Central memory CD8-positive, alpha-beta T cell (primary cell): ENCODE measurements around the gene ENG.

Source experiments
- ATAC-seq: fragments of 150-1000 bp; cut with Tn5 transposase; replicated peaks from 2 replicates; pipeline ENCODE4 v1.10.0; 2022; ENCODE audit warnings: mild to moderate bottlenecking, moderate FRiP score, moderate number of reproducible peaks; ENCODE audit not compliant: poor library complexity, severe bottlenecking; ENCODE audit errors: extremely low read depth
- DNase-seq, 2 donors: peaks; one replicate each; pipeline ENCODE4 v3.0.0; 2021; ENCODE audit warnings: low spot score in 2 of 2
- H3K27ac Mint-ChIP-seq: one replicate; pipeline ENCODE4 v1.8.0; 2022; ENCODE audit warnings: low read depth, mild to moderate bottlenecking, moderate library complexity, mixed read lengths
- H3K27me3 Mint-ChIP-seq: one replicate; pipeline ENCODE4 v1.8.0; 2022; ENCODE audit warnings: mixed read lengths
- H3K36me3 Mint-ChIP-seq: one replicate; pipeline ENCODE4 v1.8.0; 2022; ENCODE audit warnings: mild to moderate bottlenecking, moderate library complexity, mixed read lengths; ENCODE audit not compliant: insufficient read depth
- H3K4me1 Mint-ChIP-seq: one replicate; pipeline ENCODE4 v1.8.0; 2022; ENCODE audit warnings: mixed read lengths
- H3K4me3 Mint-ChIP-seq: one replicate; pipeline ENCODE4 v1.8.0; 2022; ENCODE audit warnings: mild to moderate bottlenecking, moderate library complexity, mixed read lengths
- H3K9me3 Mint-ChIP-seq: one replicate; pipeline ENCODE4 v1.8.0; 2022; ENCODE audit warnings: mixed read lengths

ENG gene

DNA sequence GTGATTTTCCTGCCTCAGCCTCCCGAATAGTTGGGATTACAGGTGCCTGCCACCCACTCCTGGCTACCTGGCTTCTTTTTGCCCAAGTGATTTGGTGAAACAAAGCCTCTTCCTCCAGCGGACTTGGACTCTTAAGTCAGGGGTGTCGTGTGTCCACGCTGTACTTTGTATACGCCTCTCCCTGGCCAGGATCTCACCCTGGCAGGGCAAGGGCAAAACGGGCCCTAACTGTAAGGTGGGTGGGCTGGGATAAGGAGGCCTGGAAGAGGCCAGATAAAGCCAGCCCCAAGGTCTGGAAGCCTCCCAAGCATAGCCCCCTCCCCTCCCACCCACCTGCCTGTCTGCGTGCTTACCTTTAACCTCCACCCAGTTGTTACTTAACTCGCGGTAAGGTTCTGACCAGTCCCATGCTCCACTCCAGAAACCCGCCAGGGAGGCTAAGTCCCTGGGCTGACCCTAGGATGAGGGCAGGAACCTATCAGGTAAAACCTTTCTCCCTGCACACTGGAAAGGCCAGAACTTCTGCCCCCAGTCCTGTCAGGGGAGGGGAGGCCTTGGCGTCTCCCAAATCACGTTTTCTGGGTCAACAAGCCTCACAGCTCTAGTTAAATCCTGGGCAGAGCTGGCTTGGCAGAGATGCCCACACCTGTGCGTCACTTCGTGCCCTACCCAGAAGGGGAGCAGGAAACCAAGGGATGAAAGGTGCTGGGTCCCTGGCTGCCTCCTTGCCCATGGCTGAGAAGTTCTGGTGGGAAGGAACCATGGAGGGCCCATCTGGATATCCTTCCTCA is 60.3 kb downstream of the ENG start:
- peaks cover 42% of the 10 kb centered on the region for H3K36me3 Mint-ChIP-seq
- ATAC-seq, result no peak
- DNase-seq, result no peak
- H3K27ac Mint-ChIP-seq, result no peak overlapping the region
- peaks cover 23% of the 10 kb centered on the region for H3K4me1 Mint-ChIP-seq
- no peak overlapping the region for H3K4me3 Mint-ChIP-seq
- H3K27me3 Mint-ChIP-seq, result no peaks in the 10 kb centered on the region
- H3K9me3 Mint-ChIP-seq, result no peaks in the 10 kb centered on the region

DNA sequence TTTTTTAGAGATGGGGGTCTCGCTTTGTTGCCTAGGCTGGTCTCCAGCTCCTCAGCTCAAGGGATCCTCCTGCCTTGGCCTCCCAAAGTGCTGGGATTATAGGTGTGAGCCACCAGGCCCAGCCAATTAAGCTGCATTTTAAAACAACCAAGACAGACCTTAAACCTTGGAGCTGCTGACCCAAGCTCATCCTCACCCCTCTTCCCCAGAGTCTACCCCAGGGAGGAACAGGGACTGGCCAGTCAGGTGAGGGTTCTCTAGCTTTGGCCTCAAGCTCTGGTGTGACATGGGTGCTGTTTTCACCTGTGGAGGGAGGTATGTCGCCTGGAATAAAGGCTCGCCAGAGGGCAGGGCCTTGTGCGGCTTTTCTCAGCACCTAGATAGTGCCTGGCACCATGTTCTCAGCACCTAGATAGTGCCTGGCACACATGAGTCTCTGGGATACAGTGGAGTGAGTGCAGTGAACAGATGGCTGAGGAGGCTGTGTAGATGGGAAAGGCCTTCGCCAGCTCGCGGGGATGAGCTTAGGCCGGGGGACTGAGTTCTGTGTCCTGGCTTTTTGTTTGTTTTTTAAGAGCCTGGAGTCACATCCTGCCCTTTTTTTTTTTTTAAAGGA is 61.3 kb downstream of the ENG start:
- Mint-ChIP-seq H3K4me1 (peaks cover 23% of the 10 kb centered on the region), H3K27ac (no peak overlapping the region), H3K36me3 (peaks cover 49% of the 10 kb centered on the region), H3K9me3 (no peaks in the 10 kb centered on the region), H3K4me3 (no peak overlapping the region), H3K27me3 (no peaks in the 10 kb centered on the region)
- DNase-seq (no peak), ATAC-seq (no peak)

DNA sequence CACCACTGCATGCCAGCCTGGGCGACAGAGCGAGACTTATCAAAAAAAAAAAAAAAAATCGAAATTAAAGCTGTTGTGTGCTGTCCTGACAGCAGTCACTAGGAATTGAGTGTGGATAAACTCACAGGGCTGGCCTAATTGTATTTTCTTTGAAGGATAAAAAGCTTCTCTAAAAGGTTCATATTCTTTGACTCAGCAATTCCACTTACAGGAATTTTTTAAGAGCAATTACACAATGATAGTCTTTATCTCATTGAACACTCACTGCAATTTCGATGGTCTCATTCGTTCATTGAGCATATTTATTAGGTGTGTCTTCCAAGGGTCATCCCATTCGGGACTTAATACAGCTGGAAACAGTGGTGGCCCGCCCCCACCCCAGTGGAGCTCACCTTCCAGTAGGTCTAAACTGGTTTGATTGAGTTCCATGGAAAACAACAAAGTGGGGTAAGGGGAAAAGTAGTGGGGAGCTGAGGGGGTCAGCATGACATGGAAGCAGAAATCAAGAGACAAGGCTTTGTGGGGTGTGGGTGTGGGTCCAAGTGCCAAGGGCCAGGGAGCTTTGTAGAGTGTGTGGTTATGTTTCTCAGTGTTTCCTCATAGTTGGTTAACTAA is 61.9 kb downstream of the ENG start:
- Mint-ChIP-seq H3K4me1 (peaks cover 28% of the 10 kb centered on the region), H3K27ac (no peak overlapping the region), H3K36me3 (peaks cover 53% of the 10 kb centered on the region), H3K27me3 (no peaks in the 10 kb centered on the region), H3K9me3 (no peaks in the 10 kb centered on the region), H3K4me3 (no peak overlapping the region)
- DNase-seq, result no peak
- no peak for ATAC-seq

DNA sequence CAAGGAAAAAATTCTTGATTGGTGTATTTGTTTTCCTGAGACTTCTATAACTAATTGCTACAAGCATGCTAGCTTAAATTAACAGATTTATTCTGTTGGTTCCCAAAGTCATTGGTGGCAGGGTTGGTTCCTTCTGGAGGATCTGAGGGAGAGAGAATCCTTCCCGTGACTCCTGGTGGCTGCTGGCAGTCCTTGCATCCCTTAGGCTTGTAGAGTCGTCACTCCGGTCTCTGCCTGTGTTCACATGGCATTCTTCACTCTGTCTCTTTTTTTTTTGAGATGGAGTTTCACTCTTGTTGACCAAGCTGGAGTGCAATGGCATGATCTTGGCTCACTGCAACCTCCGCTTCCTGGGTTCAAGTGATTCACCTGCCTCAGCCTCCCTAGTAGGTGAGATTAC is 63.4 kb downstream of the ENG start:
- DNase-seq, result no peak
- Mint-ChIP-seq H3K27ac (no peak overlapping the region), H3K36me3 (peaks cover 63% of the 10 kb centered on the region), H3K27me3 (no peaks in the 10 kb centered on the region), H3K4me3 (no peak overlapping the region), H3K9me3 (no peaks in the 10 kb centered on the region), H3K4me1 (peaks cover 29% of the 10 kb centered on the region)
- no peak for ATAC-seq

DNA sequence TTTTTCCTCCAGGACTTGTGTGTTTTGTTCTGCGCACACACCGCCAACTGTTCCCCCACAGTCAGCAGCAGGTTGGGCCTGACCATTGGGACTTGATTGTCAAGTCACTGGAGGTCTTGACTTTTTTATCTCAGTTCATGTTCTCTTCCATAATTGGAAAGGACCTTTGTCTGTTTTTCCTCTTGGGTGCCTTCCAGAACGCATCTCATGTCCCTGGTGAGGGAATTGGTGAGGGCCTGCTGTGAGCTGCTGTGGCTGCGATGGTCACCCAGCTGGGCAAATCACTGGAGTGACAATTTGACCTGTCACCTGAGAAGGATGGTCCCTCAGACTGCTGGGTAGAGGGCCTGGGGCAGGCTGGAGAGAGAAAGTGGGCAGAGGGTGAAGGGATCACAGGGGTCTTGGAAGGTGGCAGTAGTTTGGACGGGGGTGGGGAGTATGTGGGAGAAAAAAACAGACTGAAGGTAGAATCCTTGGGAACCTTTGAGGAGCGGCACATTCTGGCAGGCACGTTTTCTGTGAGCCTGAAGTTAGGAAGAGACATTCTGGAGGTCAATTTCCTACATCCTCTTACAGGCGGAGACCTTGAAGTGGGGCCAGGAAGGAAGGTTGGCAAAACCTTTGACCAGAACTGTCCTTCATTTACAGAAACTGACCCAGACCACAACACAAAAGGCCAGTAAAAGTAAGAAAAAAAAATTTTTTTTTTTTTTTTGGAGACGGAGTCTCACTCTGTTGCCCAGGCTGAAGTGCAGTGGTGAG is 64.2 kb downstream of the ENG start:
- Mint-ChIP-seq H3K4me1 (peaks cover 27% of the 10 kb centered on the region), H3K4me3 (no peak overlapping the region), H3K27me3 (no peaks in the 10 kb centered on the region), H3K9me3 (no peaks in the 10 kb centered on the region), H3K27ac (no peak overlapping the region), H3K36me3 (peaks cover 67% of the 10 kb centered on the region)
- no peak for ATAC-seq
- DNase-seq, result no peak

DNA sequence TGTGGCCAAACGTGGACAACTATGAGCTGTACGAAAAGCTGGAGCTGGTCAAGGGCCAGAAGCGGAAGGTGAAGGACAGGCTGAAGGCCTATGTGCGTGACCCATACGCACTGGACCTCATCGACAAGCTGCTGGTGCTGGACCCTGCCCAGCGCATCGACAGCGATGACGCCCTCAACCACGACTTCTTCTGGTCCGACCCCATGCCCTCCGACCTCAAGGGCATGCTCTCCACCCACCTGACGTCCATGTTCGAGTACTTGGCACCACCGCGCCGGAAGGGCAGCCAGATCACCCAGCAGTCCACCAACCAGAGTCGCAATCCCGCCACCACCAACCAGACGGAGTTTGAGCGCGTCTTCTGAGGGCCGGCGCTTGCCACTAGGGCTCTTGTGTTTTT is 65.3 kb downstream of the ENG start:
- Mint-ChIP-seq H3K9me3 (no peaks in the 10 kb centered on the region), H3K4me1 (peaks cover 35% of the 10 kb centered on the region), H3K27ac (no peak overlapping the region), H3K36me3 (peaks cover 69% of the 10 kb centered on the region), H3K4me3 (peak overlapping the region; percentile 27), H3K27me3 (no peaks in the 10 kb centered on the region)
- ATAC-seq (no peak), DNase-seq (no peak)

DNA sequence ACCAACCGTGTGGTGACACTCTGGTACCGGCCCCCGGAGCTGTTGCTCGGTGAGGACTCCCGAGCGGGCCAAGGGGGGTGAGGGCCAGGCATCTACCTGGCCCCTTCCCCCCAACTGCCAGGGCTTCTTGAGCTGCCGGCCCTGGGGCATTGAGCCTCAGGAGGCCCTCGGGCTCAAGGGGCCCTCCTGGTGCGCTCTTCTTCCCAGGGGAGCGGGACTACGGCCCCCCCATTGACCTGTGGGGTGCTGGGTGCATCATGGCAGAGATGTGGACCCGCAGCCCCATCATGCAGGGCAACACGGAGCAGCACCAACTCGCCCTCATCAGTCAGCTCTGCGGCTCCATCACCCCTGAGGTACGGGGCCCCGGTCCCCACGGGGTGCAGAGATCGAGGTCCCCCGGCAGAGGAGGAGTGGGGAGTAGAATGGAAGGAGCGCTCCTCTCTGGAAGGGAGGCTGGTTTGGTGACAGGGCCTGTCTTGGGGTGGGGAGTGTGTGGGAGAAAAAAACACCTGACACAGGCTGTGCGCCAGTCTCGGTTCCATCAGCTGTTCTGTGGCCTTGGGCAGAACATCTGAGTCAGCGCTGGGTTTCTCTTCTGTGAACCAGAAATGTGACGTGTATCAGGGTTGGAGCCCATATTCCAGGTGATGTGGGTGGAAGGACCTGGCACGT is 66.0 kb downstream of the ENG start:
- Mint-ChIP-seq H3K4me1 (peaks cover 42% of the 10 kb centered on the region), H3K4me3 (no peak overlapping the region), H3K36me3 (peaks cover 69% of the 10 kb centered on the region), H3K27me3 (no peaks in the 10 kb centered on the region), H3K27ac (no peak overlapping the region), H3K9me3 (no peaks in the 10 kb centered on the region)
- ATAC-seq (no peak), DNase-seq (no peak)

DNA sequence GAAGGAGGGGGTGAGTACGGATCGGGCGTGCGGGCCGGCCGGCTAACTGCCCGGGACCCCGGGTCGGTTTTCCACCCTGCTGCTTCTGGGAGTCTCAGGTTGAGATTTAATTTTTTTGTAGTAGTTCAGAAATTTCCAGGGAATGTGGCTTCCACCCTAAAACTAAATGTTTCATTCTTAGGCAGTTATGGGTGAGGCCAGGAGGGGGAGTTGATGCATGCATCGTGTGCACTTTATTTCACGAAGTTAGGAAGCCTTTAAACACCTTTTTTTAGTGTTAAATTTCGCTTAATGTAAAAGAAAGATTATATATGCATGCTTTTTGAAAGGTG is 67.7 kb downstream of the ENG start:
- H3K4me1 Mint-ChIP-seq, result peaks cover 51% of the 10 kb centered on the region
- H3K27me3 Mint-ChIP-seq, result no peaks in the 10 kb centered on the region
- peaks cover 62% of the 10 kb centered on the region for H3K36me3 Mint-ChIP-seq
- H3K4me3 Mint-ChIP-seq, result peak overlapping the region; percentile 86
- peak overlapping the region; percentile 61 for H3K27ac Mint-ChIP-seq
- no peak for DNase-seq
- H3K9me3 Mint-ChIP-seq, result no peaks in the 10 kb centered on the region
- no peak for ATAC-seq

DNA sequence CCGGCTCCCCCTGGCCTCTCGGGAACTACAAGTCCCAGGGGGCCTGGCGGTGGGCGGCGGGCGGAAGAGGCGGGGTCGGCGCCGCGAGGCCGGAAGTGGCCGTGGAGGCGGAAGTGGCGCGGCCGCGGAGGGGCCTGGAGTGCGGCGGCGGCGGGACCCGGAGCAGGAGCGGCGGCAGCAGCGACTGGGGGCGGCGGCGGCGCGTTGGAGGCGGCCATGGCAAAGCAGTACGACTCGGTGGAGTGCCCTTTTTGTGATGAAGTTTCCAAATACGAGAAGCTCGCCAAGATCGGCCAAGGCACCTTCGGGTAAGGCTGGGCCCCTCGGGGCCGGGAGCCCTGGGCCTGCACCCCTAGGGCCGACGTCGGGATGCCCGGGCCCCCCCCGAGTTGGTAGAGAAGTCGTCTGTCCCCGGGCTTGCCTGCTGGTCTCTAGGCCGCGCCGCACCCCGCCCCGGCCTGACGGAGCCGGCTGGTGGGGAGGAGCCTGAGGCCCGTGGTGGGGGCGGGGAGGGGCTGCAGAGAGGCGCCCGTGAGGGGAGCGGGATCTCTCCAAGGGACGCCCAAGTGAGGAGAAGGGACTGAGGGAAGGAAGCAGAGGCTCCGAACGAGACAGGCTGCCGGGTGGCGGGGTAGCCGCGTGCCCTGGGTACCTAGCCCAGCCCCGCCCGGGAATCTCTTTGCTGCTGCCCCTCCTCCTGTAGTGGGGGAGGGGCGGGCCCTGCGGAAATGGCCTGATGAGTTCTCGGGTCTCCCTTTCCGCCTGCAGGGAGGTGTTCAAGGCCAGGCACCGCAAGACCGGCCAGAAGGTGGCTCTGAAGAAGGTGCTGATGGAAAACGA is 68.3 kb downstream of the ENG start, which contains the start of gene CDK9:
Gene CDK9, plus strand, starts transcription at position 102 of the 840 bp plus-strand sequence. Its CDS starts 115 bp downstream, at position 217.
- peaks cover 58% of the 10 kb centered on the region for H3K36me3 Mint-ChIP-seq
- no peaks in the 10 kb centered on the region for H3K9me3 Mint-ChIP-seq
- no peaks in the 10 kb centered on the region for H3K27me3 Mint-ChIP-seq
- peaks cover 57% of the 10 kb centered on the region for H3K4me1 Mint-ChIP-seq
- DNase-seq (peak; percentile 92 to 93), ATAC-seq (peak; percentile 67)
- peak within 1 kb of the TSS; percentile 86 for H3K4me3 Mint-ChIP-seq
- peak within 1 kb of the TSS; percentile 96 for H3K27ac Mint-ChIP-seq

DNA sequence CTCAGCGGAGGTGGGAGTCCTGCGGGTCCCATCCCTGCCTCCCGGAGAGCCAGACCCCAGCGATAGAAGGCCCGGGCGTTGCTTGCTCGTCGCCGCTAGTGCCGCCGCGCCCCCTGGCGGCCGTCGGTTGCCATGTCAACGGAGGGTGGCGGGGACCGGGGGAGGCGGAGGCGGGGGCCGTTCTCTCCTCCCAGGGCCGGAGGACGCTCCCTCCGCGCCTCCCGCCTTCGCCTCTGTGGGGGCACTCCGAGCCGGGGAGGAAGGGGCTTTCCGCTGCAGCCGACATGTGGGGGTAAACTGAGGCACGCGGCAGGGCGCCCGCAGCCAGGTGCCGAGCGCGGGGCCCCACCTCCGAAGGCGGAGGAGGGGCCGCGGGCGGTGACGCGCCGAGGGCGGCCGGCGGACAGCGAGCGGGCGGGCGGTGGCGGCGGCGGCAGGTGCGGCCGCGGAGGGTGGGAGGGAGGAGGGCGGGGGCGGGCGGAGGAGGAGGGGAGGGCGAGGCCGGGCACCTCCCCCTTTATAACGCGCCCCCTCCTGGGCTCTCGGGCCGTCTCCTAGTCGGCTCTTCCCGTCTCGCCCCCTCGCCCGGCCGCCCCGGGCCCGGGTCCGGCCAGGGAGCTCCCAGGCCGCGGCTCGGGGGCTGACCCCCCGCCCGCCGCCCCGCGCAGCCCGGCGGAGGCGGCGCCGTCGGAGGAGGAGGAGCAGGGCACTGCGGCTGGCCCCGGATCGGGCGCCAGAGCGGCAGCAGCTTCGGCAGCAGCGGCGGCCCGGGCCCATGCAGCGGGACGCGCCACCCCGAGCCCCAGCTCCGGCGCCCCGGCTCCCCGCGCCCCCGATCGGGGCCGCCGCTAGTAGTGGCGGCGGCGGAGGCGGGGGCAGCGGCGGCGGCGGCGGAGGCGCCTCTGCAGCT is 69.2 kb downstream of the ENG start:
- Mint-ChIP-seq H3K27me3 (no peaks in the 10 kb centered on the region), H3K9me3 (no peaks in the 10 kb centered on the region), H3K36me3 (peaks cover 51% of the 10 kb centered on the region), H3K4me3 (peak overlapping the region; percentile 86), H3K4me1 (peaks cover 55% of the 10 kb centered on the region), H3K27ac (peak overlapping the region; percentile 96)
- ATAC-seq (peak; percentile 42), DNase-seq (peak; percentile 85 to 89)
